Stimulated activated memory B cell treated with anti-CD40 and anti-IgM and Interleukin-4, amounts not matched to agents 10 μg/mL and 1 μg/mL and 100 μg/mL, for 72 hours (primary cell): ENCODE results near the gene S100A3.
A peak's percentile ranks its signal among the peaks of the same experiment; 100 is the strongest.
"Not testable (repeated sequence)": the region's sequence is repeated elsewhere in the genome, so short reads cannot be mapped to it uniquely, and the experiment has no call there.

Experiments
- ATAC-seq: fragments of 150-1000 bp; cut with Tn5 transposase; 2 replicates; pipeline ENCODE4 v1.10.0; 2021
- H3K27ac Mint-ChIP-seq: one replicate; pipeline ENCODE4 v1.8.0; 2022; ENCODE audit warnings: mild to moderate bottlenecking, mixed read lengths
- H3K27me3 Mint-ChIP-seq: one replicate; pipeline ENCODE4 v1.8.0; 2022; ENCODE audit warnings: mixed read lengths
- H3K36me3 Mint-ChIP-seq: one replicate; pipeline ENCODE4 v1.8.0; 2022; ENCODE audit warnings: mixed read lengths
- H3K4me1 Mint-ChIP-seq: one replicate; pipeline ENCODE4 v1.8.0; 2022; ENCODE audit warnings: mixed read lengths
- H3K4me3 Mint-ChIP-seq: one replicate; pipeline ENCODE4 v1.8.0; 2022; ENCODE audit warnings: mild to moderate bottlenecking, moderate library complexity, mixed read lengths
- H3K9me3 Mint-ChIP-seq: one replicate; pipeline ENCODE4 v1.8.0; 2022; ENCODE audit warnings: mixed read lengths

The S100A3 gene

DNA sequence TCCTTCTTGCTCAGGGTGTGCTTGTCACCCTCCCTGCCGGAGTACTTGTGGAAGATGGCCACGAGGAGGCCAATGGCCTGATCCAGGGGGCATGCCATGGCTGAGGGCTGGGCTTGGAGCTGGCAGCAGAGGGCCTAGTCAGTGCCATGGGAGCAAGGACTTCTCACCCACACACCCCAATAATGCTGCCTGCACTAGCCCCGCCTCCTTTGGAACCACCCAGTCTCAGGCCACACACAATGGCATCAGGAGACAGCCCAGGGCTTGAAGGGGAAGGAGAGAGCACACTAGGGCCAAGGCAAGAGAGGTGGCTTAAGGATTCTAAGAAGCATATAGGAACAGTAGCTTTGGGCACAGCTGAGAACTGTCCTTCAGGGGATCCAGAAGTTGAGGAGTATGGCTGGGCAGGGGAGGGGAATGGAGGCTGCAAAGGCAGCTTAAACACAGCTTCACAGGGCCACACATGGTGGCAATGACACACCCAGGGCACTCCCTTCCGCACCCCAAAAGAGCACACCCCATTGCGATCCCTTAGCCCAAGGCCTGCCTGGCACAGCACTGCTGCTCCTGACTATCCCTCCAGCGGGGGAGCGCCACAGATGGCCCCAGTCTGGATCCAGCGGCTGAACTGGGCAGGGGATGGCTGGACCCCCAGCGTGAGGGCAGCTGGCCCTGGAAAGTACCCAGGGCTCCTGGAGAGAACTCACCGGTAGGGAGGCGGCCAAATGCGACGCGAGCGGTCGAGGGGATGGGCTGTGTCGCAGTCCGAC is 13.6 kb downstream of the S100A3 start, which contains the start of gene S100A6:
S100A6 (minus strand) TSS at position 750 of the 770 bp plus-strand sequence; CDS start at position 98, 652 bp downstream.
- Mint-ChIP-seq H3K27ac (peak within 1 kb of the TSS; percentile 95), H3K27me3 (no peaks in the 10 kb centered on the region), H3K36me3 (peaks cover 6% of the 10 kb centered on the region), H3K4me3 (peak within 1 kb of the TSS; percentile 85), H3K9me3 (no peaks in the 10 kb centered on the region), H3K4me1 (peaks cover 55% of the 10 kb centered on the region)
- peak; percentile 68 for ATAC-seq

DNA sequence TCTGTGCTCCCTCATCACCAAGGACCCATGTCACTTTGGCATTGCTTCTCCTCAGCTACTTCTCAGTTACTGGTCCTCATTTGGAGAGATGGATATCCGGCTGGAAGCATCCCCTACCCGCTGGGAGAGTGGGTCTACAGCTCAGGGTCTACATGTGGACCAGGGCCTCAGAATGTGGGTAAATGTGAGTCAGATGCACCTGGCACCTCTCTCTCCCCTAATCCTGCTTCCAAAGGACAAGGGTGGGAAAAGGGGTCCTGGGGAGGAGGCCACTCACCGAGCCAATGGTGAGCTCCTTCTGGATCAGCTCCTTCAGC is 14.2 kb downstream of the S100A3 start:
- ATAC-seq: no peak
- Mint-ChIP-seq H3K27me3 (no peaks in the 10 kb centered on the region), H3K36me3 (peaks cover 6% of the 10 kb centered on the region), H3K4me1 (peaks cover 50% of the 10 kb centered on the region), H3K27ac (peak overlapping the region; percentile 95), H3K9me3 (no peaks in the 10 kb centered on the region), H3K4me3 (peak overlapping the region; percentile 85)

DNA sequence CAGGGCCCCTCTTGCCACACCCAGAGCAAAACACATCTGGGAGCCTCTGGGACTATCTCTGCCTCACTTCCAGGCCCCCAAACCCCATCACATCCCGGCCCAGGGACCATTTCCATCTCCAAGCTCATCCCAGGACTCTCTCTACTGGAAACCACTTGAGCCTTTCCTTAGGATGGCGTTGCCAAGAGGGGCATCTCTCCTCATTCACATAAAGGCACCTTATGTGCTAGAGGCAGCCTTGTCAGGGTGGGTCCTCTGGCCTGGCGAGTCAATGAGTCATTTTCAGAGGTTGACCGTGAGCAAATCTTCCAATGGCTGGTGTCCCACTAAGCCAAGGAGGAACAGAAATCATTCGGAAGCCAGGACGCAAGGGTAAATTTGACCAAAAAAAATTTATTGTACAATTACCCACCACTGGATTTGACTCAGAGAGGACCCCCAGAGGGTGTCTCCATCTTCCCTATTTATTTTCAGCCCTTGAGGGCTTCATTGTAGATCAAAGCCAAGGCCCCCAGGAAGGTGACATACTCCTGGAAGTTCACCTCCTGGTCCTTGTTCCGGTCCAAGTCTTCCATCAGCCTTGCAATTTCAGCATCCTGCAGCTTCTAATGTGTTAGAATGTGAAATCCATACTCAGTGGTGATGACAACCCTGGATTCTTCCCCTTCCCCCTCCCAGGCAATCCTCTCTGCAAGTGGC is 14.7 kb downstream of the S100A3 start:
- Mint-ChIP-seq H3K4me1 (peaks cover 45% of the 10 kb centered on the region), H3K27ac (peak overlapping the region; percentile 95), H3K4me3 (peak overlapping the region; percentile 85), H3K36me3 (peaks cover 6% of the 10 kb centered on the region), H3K27me3 (no peaks in the 10 kb centered on the region), H3K9me3 (no peaks in the 10 kb centered on the region)
- ATAC-seq: no peak

DNA sequence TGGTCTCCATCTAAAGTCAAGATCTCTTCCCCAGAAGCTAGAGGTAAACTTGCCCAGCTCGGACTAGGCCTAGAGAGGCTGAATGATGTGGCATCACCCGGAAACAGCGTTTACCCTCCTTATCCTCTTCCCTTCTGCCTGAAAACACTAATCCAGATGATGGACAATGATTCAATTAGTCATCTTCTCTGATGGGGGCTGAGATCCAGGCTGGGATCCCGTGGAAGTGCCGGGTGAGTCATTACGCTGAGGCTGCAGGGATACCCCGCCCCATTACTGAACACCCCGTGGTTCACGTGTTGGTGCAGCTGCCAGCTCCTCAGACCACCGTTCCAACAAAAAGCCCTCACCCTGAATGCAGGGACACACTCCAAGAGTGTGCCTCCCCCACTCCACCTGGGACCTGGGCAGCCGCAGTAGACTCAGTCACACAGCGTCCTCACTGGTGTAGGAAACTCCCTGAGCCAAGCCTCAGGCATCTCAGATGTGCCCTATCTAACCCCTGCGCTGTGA is 15.3 kb downstream of the S100A3 start:
- H3K4me3 Mint-ChIP-seq: no peak overlapping the region
- H3K36me3 Mint-ChIP-seq: peaks cover 6% of the 10 kb centered on the region
- ATAC-seq: no peak
- H3K27me3 Mint-ChIP-seq: no peaks in the 10 kb centered on the region
- no peak overlapping the region for H3K27ac Mint-ChIP-seq
- H3K4me1 Mint-ChIP-seq: peaks cover 44% of the 10 kb centered on the region
- no peaks in the 10 kb centered on the region for H3K9me3 Mint-ChIP-seq

DNA sequence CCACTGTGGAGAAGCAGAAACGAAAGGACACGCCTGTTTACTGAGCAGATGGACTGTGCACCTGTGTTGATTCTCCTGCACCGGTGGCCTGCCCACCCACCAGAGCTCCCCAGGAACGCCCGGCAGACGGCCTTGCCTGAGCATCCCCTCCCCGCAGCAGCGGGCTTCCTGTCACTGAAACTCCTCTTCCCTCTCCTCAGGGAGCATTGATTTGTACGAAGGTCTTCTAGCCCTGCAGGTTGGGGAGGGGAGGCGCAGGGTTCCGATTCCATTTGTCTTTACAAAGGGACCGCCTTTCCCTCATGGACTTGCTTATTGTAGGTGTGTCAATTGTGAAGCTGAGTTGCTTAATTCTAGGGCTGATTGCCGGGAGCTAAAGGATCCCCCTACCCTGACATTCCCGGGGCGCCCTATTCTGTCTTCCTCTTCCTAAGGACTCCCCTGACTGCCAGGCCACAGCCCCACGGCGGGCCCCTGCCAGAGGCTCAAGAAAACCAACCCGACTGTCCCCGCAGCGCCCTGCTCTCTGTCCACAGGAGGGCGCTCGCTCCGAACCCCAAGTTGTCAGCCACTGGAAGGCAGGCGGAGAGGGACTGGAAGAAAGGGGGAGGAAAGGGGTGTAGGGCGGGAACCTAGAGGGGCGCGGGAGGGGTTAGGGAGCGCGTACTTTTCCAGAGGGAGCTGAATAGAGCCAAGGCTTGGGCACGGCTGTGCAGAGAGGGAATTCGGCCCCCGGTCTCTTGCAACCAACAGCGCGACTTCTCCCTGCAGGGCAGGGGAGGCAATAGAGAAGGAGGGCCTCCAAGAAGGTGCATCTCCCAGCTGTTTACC is 16.1 kb downstream of the S100A3 start:
- Mint-ChIP-seq H3K27ac (peak overlapping the region; percentile 48), H3K4me1 (peaks cover 44% of the 10 kb centered on the region), H3K4me3 (peak overlapping the region; percentile 30), H3K9me3 (no peaks in the 10 kb centered on the region), H3K36me3 (peaks cover 6% of the 10 kb centered on the region), H3K27me3 (no peaks in the 10 kb centered on the region)
- ATAC-seq: no peak

DNA sequence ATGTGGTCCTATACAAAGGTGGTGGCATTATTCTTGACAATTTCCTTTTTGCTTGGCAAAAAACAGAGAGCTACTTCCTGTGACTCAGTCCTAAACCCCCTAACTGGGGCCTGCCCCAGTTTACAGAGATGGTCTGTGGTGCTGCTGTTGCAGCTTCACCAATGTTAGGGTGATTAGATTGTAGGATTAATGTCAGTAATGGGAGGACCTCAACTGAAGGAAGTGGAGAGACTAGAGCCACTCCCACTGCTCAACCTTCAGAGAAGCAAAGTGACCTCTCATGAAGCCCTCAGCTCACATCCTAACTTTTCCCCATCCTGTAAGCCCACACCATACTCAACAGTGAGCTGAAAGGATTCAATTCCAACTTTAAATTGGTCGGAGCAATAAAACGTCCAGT is 16.9 kb downstream of the S100A3 start:
- Mint-ChIP-seq H3K9me3 (no peaks in the 10 kb centered on the region), H3K27ac (peak overlapping the region; percentile 48), H3K27me3 (no peaks in the 10 kb centered on the region), H3K36me3 (peaks cover 6% of the 10 kb centered on the region), H3K4me3 (no peak overlapping the region), H3K4me1 (peaks cover 44% of the 10 kb centered on the region)
- no peak for ATAC-seq

DNA sequence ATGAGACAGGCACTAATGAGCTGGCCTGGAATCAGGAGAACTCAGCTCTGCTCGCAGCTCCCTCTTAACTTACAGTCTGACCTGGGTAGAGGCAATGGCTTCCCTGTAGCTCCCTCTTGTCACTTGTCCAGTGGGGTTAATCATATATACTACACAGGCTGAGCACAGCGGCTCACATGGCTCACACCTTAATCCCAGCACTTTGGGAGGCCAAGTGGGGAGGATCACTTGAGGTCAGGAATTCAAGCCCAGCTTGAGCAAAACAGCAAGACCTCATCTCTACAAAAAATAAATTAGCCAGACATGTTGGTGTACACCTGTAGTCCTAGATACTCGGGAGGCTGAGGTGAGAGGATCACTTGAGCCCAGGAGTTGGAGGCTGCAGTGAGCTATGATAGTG is 17.4 kb downstream of the S100A3 start:
- ATAC-seq: no peak
- Mint-ChIP-seq H3K9me3 (no peaks in the 10 kb centered on the region), H3K27ac (no peak overlapping the region), H3K4me3 (no peak overlapping the region), H3K36me3 (peaks cover 6% of the 10 kb centered on the region), H3K27me3 (no peaks in the 10 kb centered on the region), H3K4me1 (peaks cover 40% of the 10 kb centered on the region)

DNA sequence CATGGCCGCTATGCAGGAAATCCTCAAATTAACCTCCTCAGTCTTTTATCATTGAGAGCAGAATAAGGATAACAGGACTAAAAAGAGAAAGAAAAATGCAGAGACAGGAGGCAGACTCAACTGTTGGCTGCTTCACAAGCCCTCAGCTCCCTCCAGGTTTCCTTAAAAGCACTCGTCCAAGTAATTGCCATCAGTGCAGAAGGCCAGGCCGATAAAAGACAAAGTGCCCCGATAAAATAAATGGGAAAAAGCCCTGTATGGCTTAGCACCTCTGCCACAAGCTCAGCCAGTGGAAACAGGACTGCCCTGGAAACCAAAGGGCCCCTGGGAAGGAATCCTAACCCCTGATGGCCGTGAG is 21.4 kb downstream of the S100A3 start:
- Mint-ChIP-seq H3K4me1 (peaks cover 7% of the 10 kb centered on the region), H3K27me3 (no peaks in the 10 kb centered on the region), H3K27ac (no peak overlapping the region), H3K36me3 (no peaks in the 10 kb centered on the region), H3K4me3 (no peak overlapping the region), H3K9me3 (no peaks in the 10 kb centered on the region)
- ATAC-seq: no peak

DNA sequence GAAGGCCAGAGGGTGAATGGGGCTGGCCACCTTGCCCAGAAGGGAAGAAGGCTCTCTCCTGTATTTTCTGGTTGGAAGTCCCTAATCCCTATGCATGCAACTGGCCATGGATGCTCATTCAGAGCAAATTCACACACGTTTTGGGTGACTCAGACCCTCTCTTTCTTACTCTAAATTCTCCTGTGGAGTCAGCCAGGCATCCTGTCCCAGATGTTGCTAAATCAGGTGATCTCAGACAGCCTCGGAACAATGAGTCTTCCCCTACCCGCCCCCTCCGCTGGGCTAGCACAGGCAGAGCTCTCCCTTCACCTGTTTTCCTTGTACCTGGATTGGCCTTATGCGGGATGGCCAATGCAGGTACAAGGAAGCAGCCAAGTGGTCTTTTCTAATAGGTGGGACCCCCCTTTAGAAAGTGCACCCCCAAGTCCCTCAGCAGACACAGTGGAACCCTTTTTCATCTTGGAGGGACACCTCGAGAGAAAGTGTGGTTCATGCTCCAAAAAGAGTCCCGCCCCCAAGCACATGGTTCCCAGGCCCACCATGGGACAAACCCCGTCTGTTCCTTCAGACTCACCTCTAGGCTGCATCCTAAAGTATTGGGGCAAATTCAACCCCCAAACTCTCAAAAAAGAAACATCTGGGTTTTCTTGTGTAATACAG is 21.9 kb downstream of the S100A3 start:
- Mint-ChIP-seq H3K36me3 (no peaks in the 10 kb centered on the region), H3K4me1 (peaks cover 2% of the 10 kb centered on the region), H3K27me3 (no peaks in the 10 kb centered on the region), H3K9me3 (no peaks in the 10 kb centered on the region), H3K4me3 (no peak overlapping the region), H3K27ac (no peak overlapping the region)
- no peak for ATAC-seq

DNA sequence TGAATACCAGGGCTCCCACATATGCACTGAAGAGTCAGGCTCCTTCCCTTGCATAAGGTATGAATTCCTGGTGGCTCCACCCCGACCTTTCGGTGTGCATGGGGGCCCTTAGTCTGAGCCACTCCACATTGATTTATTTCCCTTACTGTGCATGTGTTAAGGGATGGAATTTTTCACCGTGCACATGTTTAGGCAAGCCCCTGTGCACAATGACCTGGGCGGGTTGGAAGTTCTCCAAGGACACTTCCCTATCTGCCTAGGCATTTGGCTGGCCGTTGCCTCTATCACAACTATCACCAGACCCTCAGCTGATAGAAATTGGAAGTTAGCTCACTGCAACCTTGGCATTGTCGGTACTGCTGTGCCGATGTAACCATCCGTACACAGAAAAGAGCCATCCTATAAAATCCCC is 22.9 kb downstream of the S100A3 start:
- Mint-ChIP-seq H3K27ac (no peak overlapping the region), H3K36me3 (no peaks in the 10 kb centered on the region), H3K27me3 (no peaks in the 10 kb centered on the region), H3K9me3 (no peaks in the 10 kb centered on the region), H3K4me3 (no peak overlapping the region), H3K4me1 (no peaks in the 10 kb centered on the region)
- no peak for ATAC-seq

DNA sequence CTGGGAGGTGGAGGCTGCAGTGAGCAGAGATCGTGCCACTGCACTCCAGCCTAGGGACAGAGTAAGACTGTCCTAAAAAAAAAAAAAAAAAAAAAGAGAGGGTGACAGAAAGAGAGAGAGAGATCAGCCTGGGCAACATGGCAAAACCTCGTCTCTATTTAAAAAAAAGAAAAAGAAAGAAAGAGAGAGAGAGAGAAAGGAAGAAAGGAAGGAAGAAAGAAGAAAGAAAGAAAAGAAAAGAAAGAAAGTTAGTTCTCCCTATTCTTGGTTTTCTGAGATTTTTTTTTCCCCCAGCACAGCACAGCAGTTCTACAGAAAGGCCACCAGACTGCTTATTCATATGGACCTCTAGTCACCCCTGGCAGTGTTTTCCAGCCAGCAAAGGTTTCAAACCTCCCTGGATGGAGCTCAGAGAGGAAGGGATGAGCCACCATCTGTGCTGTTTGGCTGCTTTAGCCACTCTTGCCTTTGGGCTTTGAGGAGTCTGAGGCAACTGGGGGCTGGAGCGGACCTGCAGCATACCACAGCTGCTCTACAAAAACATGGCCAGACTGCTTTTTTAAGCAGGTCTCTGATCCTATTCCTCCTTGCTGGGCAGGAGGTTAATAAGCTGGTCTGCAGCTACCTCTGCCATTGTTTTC is 23.9 kb downstream of the S100A3 start:
- ATAC-seq: no peak
- H3K4me3 Mint-ChIP-seq: no peak overlapping the region
- H3K9me3 Mint-ChIP-seq: no peaks in the 10 kb centered on the region
- H3K36me3 Mint-ChIP-seq: no peaks in the 10 kb centered on the region
- no peak overlapping the region for H3K27ac Mint-ChIP-seq
- no peaks in the 10 kb centered on the region for H3K4me1 Mint-ChIP-seq
- H3K27me3 Mint-ChIP-seq: peaks cover 2% of the 10 kb centered on the region

DNA sequence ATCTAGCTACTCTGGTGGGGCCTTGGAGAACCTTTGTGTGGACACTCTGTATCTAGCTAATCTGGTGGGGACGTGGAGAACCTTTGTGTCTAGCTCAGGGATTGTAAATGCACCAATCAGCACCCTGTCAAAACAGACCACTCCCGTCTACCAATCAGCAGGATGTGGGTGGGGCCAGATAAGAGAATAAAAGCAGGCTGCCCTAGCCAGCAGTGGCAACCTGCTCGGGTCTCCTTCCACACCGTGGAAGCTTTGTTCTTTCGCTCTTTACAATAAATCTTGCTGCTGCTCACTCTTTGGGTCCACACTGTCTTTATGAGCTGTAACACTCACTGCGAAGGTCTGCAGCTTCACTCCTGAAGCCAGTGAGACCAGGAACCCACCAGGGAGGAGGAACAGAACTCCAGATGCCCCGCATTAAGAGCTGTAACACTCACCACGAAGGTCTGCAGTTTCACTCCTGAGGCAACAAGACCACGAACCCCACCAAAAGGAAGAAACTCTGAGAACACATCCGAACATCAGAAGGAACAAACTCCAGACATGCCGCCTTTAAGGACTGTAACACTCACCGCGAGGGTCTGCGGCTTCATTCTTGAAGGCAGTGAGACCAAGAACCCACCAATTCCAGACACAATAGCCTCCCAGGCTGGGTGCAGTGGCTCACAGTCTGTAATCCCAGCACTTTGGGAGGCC is 26.6 kb downstream of the S100A3 start:
- not testable (repeated sequence) for H3K9me3 Mint-ChIP-seq, H3K36me3 Mint-ChIP-seq, H3K4me1 Mint-ChIP-seq, ATAC-seq, H3K27ac Mint-ChIP-seq, H3K4me3 Mint-ChIP-seq, H3K27me3 Mint-ChIP-seq

DNA sequence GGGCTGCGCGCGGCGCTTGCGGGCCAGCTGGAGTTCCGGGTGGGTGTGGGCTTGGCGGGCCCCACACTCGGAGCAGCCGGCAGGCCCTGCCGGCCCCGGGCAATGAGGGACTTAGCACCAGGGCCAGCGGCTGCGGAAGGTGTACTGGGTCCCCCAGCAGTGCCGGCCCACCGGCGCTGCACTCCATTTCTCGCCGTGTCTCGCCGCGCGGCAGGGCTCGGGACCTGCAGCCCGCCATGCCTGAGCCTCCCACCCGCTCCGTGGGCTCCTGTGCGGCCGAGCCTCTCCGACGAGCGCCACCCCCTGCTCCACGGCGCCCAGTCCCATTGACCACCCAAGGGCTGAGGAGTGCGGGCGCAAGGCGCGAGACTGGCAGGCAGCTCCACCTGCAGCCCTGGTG is 27.2 kb downstream of the S100A3 start:
- not testable (repeated sequence) for H3K4me3 Mint-ChIP-seq, ATAC-seq, H3K4me1 Mint-ChIP-seq, H3K27ac Mint-ChIP-seq, H3K9me3 Mint-ChIP-seq, H3K36me3 Mint-ChIP-seq, H3K27me3 Mint-ChIP-seq

DNA sequence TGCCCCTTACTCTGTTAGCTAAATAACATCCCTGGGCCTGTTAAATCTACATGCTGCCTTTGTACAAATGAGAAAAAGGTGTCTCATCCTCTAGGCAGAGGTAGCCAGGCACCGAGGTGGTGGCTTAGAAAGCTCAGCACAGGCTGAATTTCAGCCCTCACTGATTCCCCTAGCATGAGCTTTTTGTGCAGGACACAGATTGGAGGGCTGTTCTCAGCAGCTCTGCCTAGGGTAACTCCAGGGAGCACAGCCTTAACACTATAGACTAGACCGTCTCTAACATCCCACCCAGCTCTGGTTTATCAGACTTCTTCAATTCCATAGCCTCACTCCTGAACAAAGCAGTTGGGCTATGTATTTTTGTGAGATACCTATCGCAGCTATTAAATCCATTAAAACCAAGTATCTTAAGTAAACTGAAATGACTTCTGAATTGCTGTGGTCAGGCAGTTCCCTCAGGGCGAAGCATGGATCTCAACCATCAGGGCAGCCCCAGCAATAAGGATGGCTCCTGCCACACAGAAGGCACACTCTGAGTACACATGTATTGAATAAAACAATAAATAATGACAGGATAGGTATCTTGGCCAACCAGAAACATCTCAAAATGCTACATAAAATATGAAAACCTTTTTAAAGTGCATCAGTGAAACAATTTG is 28.1 kb downstream of the S100A3 start:
- no peaks in the 10 kb centered on the region for H3K9me3 Mint-ChIP-seq
- peaks cover 14% of the 10 kb centered on the region for H3K4me1 Mint-ChIP-seq
- H3K4me3 Mint-ChIP-seq: no peak overlapping the region
- H3K27me3 Mint-ChIP-seq: peaks cover 9% of the 10 kb centered on the region
- H3K27ac Mint-ChIP-seq: no peak overlapping the region
- H3K36me3 Mint-ChIP-seq: no peaks in the 10 kb centered on the region
- ATAC-seq: no peak
